ENCODE results near the gene GPS2.

GPS2 gene

DNA sequence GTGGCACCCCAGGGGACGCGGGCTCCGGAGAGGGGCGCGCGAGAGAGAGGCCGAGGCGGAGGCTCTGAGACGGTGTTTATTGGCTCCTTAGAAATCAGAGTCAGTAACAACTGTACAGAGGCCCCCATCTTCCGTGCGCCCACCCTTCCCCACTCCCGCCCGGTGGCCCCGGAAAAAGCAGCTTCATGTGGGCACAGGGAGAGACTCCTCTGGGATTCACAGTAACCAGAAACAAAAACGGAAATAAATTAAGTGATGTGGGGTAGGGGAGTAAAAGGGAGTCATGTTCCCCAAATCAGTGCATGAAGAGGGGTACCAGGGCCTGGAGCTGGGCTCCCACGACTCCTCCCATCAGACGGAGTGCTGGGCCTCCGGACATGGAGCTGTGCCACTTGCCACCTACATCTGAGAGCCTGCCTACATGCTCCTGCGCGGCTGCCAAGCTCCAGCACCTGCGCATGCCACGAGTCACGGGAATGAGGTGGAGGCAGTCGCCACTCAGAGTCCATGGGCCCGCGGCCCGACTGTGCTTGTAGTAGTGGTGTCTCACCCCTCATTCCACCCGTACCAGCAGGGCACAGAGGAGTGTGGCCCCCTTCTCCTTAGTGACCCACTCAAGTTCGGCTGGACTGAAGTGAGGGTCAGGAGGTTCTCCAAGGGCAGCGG, 543 bp upstream of the GPS2 start:
- no peak for DNase-seq

GRCh38 chr17:7313890-7314718, 1.1 kb downstream of the GPS2 start:
- no peak for DNase-seq

DNA sequence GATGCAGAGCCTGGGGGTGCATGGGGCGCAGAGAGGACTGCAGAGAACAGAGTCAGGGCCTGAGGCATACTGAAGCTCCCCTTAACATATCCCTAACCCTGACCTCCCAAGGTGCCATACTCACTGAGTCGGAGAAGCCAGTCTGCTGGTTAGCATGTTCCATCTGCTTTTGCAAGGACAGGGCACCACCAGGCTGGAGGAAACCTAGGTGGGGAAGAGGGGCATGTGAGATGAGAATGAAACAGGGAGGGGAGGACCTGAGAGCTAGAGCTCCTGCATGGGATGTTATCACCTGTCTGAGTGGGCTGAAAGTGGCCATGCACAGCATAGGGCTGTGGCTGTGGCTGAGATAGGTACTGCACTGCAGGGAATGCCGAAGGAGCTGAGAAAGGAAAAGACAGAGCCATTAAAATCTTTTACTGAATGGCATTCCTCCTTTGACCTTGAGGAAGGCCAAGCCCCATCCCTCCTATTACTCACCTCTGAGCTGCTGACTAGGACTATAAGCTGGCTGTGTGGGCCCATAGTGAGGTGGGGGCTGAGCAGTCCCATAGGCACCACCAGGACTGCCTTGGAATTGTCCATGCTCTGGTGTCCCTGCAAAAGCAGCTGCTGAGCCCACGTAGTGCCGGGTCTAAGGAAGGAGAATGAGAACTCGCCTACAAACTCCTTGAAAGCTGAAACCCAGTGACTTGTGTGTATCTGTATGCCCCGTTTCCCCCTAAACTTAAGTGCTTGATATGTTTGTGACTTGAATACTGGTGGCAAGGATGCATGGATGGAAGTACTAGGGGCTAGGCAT, 1.9 kb downstream of the GPS2 start:
- no peak for DNase-seq

DNA sequence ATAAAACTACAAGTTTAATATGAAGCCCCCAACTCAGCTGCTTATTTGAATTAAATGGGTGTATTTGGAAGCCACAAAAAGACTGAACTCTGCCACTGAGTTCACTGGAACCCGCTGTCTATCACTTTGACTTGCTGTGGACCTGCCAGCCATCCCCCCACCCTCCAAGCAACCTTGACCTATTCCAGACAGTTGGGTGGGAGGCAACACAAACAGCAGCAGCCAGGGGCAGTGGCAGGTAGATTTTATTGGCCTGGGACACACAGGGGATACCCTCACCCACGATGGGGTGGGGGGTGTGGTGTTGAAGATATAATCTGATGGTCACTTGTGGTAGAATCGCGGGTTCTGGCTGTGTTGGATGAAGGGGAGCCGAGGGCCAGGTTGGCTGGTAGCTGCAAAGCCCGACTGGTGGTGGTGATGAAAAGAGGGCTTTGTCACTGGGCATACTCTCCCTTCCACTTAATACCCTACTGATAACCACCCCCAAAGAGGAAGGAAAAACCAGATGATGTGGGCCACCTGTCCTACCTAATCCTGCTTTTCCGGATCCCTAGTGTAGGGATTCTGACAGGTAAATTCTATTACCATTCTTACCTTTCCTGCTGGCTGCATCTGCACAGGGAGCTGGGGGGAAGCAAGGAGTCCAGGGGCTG, 2.6 kb downstream of the GPS2 start:
- no peak for DNase-seq

GRCh38 chr17:7311110-7311705, 4.0 kb downstream of the GPS2 start:
- no peak for DNase-seq

DNA sequence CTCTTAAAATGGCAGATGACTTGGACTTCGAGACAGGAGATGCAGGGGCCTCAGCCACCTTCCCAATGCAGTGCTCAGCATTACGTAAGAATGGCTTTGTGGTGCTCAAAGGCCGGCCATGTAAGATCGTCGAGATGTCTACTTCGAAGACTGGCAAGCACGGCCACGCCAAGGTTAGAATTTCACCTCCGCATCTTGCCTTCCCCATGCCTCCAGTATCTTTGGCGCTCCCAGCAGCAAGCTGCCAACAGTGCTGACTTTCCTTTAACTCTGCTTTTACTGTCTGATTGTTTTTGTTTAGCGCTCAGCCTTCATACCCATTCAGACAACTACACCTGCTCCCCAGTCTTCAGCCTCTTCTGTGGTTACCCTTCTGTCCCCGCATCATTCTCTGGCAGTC, 5.5 kb downstream of the GPS2 start:
- DNase-seq, result no peak

GRCh38 chr17:7308625-7309433, 6.3 kb downstream of the GPS2 start:
- DNase-seq, result peak; percentile 68

- DNase-seq, result peak; percentile 33
Observed at GRCh38 chr17:7307686-7308624, 7.2 kb downstream of the GPS2 start.

DNA sequence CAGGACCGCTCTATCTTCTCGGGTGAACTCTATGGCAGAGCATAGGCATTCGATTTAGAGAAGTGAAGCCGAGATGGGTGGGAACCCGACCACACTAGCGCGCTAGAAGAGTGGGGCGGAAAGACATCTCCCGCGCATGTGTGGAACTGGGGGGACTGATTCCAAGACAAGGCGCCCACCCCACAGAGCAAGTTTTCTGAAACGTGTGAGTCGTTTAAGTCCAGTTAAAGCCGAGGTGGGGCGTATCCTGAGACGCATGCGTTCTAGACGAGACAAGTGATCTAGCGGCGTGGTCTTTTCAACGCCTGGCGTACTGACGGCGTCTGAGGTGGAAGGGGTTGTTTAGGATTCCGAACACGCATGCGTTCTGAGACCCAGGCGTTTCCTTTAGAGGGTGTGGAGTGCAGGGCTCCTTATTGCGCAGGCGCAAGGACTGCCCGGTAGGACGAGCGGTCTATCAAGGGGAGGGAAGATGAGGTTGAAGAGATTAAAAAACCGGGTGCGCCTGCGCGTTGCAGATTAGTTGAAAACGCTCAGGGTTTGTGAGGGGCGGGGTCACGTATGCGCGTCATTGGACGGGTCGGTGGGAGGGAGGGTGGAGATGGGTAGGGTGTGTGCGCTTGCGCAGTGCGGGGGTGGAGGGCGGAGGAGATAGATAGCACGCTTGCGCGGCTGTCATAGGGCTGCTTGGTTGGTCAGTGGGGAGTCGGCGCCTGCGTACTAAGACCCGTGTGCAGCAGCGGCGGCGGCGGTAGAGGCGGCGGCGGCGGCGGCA, 8.1 kb downstream of the GPS2 start, which contains the start of gene EIF5A:
TSS of gene EIF5A (plus strand) at position 718 of the 775 bp plus-strand sequence. CDS start 2,008 bp downstream, outside the sequence.
- peak; percentile 99 for DNase-seq

GRCh38 chr17:7304179-7304578, 11.0 kb downstream of the GPS2 start:
- no peak for DNase-seq

DNA sequence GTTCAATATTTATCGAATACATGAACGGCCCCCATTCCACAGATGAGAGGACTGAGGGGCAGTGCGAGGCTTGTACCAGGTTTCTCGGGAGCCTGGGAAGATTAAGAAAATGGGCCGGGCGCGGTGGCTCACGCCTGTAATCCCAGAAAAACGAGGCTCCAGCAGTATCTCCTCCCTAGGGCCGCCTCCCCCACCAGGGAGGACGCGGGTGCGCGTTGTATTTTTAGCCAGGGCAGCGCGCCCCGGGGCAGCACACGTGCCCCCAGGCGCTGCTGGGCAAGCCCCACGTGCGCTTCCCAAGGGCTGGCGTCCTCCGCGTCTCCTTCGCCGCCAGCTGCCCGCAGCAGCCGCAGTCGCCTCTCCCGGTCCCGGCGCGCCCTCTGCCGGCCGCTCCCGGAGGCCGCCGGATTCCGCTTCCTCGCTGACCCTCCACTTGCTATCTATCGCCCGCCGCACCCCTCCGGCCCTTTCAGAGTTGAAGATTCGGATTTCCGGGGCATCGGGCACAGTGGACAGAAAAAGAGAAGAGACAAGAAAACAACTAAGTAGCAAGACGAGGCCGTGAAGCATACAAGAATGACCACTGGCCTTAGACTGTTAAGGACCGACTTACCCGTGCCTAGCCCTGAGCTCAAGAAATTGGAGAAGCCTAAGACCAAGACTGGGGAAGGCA, 18.8 kb downstream of the GPS2 start:
- peak; percentile 82 for DNase-seq

- DNase-seq, result no peak
Observed at GRCh38 chr17:7295230-7296180, 19.7 kb downstream of the GPS2 start.

DNA sequence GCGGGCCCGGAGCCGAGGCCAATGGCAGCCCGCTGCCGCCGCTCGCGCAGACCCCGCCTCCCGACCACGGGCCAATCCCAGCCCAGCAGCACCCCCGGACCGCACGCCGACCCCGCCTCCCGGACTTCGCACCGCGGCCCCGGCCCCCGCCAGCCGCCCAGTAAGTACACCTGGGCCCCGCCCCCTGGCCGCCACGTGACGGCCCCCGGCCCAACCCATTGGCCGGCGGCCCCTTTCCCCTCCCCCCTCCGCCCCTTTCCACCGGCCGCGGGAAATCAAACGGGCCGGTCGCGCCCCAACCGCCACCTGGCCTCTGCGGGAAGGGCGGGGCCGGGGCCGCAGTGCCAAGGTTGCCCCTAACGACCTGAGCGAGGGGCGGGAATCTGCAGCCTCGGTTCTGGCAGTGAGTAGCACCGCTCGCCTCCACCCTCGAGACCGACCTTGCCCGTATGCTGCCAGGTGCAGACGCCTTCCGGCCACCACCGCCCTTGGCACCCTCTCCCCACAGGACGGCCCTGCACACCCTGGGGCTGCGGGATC, 20.5 kb downstream of the GPS2 start, which contains the start of gene YBX2:
TSS of gene YBX2 (minus strand) at position 26 of the 540 bp plus-strand sequence. CDS start 139 bp downstream, outside the sequence.
- DNase-seq, result no peak

DNA sequence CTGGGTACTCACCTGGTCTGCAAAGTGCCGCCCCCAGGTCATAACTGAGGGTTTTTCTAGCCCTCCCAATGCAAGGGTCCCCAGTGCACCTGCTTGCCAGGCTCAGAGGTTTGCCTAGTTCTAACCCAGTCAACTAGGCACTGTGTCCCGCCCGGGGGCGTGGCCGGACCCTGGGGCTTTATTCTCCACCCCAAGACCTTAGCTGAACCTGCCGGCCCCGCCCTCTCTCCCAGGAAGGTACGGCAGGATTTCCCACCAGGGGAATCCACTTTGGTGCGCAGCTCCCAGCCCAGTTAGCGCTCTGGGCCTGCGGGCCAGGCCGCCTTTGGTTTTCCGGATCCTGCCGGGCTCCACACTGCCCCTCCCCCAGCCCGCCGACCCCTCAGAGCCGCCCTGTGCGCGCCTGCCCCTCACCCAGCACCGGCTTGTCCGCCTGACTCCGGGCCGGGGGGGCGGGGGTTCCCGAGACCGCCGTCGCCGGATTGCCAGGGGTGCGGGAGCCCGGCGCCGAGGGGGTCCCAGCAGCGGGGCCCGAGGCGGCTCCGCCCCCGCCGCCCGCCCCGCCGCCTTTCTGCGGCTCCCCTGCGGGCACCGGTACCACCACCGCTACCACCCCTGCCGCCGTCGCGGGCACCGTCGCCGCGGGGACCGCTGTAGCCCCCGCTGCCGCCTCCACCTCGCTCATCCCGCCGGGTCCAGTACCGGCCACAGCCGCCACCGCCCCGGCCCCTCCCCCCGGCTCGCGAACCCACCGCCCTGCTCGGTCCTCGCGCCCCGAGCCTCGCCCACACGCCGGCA, 21.1 kb downstream of the GPS2 start:
- DNase-seq, result no peak

- DNase-seq, result peak; percentile 97
Observed at GRCh38 chr17:7293159-7293558, 22.0 kb downstream of the GPS2 start.

DNA sequence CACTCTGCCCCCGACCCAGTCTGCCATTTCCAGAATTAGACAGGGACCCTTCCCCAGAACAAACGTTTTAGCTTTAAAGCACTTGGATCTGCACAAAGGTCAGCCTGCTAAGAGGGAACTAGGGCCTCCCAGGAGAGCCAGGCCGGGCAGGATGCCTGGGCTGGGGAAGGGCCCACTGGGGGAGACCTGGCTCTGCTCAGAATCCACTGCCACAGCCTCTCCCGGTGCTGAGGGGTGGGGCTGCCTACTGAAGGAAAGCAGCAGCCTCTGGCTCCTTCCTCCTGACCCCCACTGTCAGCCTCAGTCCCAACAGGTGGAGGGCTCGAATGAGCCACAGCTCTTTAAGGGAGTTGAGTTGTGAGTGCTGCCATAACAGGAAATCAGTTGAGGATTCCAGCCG, 22.4 kb downstream of the GPS2 start:
- DNase-seq, result no peak
